Liver (tissue), 9 donors: ENCODE data around the gene CD84. TPM values are rescaled to one million over a fixed set of nuclear protein-coding genes. Genes with fewer than 3 reads are reported as not detected.

ENCODE experiments used
- DNase-seq: peaks from one replicate; pipeline ENCODE4 v3.0.0-alpha.2; 2017; ENCODE audit warnings: low spot score
- H3K27ac ChIP-seq, 2 donors: one replicate each; pipeline ENCODE4 v1.7.0; 2013; ENCODE audit warnings: inconsistent platforms in 2 of 2, low read length in 2 of 2, control low read depth in 1 of 2, low read depth in 1 of 2, mild to moderate bottlenecking in 1 of 2
- H3K27me3 ChIP-seq, 4 donors: one replicate each; pipeline versions ENCODE4 v1.6.1 to v1.7.0; 2013; ENCODE audit warnings: low read length in 3 of 4, inconsistent platforms in 1 of 4, mild to moderate bottlenecking in 1 of 4, moderate library complexity in 1 of 4; ENCODE audit not compliant: control insufficient read depth in 4 of 4, insufficient read depth in 4 of 4
- H3K36me3 ChIP-seq, 4 donors: one replicate each; pipeline versions ENCODE4 v1.6.1 to v1.7.0; 2013; ENCODE audit warnings: low read length in 3 of 4, mild to moderate bottlenecking in 3 of 4, low read depth in 1 of 4, moderate library complexity in 1 of 4; ENCODE audit not compliant: control insufficient read depth in 4 of 4, insufficient read depth in 3 of 4
- H3K4me1 ChIP-seq, 4 donors: one replicate each; pipeline versions ENCODE4 v1.6.1 to v1.7.0; 2013; ENCODE audit warnings: low read length in 3 of 4, mild to moderate bottlenecking in 3 of 4, moderate library complexity in 1 of 4; ENCODE audit not compliant: control insufficient read depth in 4 of 4, insufficient read depth in 4 of 4
- H3K4me3 ChIP-seq, 3 donors: one replicate each; pipeline versions ENCODE4 v1.6.1 to v1.7.0; 2013; ENCODE audit warnings: low read length in 3 of 3, control low read depth in 1 of 3, low read depth in 1 of 3, mild to moderate bottlenecking in 1 of 3
- H3K9ac ChIP-seq, 2 donors: one replicate each; pipeline ENCODE4 v1.7.0; 2013; ENCODE audit warnings: low read length in 2 of 2, mild to moderate bottlenecking in 2 of 2, moderate library complexity in 2 of 2, control low read depth in 1 of 2, low read depth in 1 of 2
- H3K9me3 ChIP-seq, 4 donors: one replicate each; pipeline versions ENCODE4 v1.6.1 to v1.7.0; 2013; ENCODE audit warnings: low read length in 3 of 4; ENCODE audit not compliant: control insufficient read depth in 4 of 4
- EGR1 ChIP-seq, 2 donors: IDR thresholded peaks; 2 replicates each; pipeline ENCODE4 v1.6.1; 2016 to 2018; ENCODE audit warnings: antibody characterized with exemption in 2 of 2, low read depth in 2 of 2
- FOXA1 ChIP-seq: IDR thresholded peaks from 2 replicates; pipeline ENCODE4 v1.6.1; 2016; ENCODE audit warnings: antibody characterized with exemption
- FOXA2 ChIP-seq: IDR thresholded peaks from 2 replicates; pipeline ENCODE4 v1.6.1; 2016; ENCODE audit warnings: antibody characterized with exemption
- GABPA ChIP-seq, 2 donors: IDR thresholded peaks in 1 of 2; conservative IDR thresholded peaks in 1 of 2; 2 replicates each; pipeline ENCODE4 v1.6.1; 2016; ENCODE audit warnings: antibody characterized with exemption in 2 of 2, mild to moderate bottlenecking in 1 of 2, moderate library complexity in 1 of 2
- HNF4A ChIP-seq, 2 donors: conservative IDR thresholded peaks; 2 replicates each; pipeline ENCODE4 v1.6.1; 2016; ENCODE audit warnings: antibody characterized with exemption in 2 of 2, mild to moderate bottlenecking in 2 of 2
- HNF4G ChIP-seq: IDR thresholded peaks from 2 replicates; pipeline ENCODE4 v1.6.1; 2016; ENCODE audit warnings: antibody characterized with exemption
- JUND ChIP-seq, 2 donors: IDR thresholded peaks; 2 replicates each; pipeline ENCODE4 v1.6.1; 2016; ENCODE audit warnings: antibody characterized with exemption in 2 of 2
- NR2F2 ChIP-seq: IDR thresholded peaks from 2 replicates; pipeline ENCODE4 v1.6.1; 2016; ENCODE audit warnings: antibody characterized with exemption
- RAD21 ChIP-seq, 2 donors: IDR thresholded peaks; 2 replicates each; pipeline ENCODE4 v1.6.1; 2016; ENCODE audit warnings: antibody characterized with exemption in 2 of 2, mild to moderate bottlenecking in 2 of 2
- RXRA ChIP-seq, 2 donors: IDR thresholded peaks; 2 replicates each; pipeline ENCODE4 v1.6.1; 2017 to 2018; ENCODE audit warnings: antibody characterized with exemption in 2 of 2, mild to moderate bottlenecking in 1 of 2
- SP1 ChIP-seq: IDR thresholded peaks from 2 replicates; pipeline ENCODE4 v1.6.1; 2018; ENCODE audit warnings: antibody characterized with exemption, mild to moderate bottlenecking
- TAF1 ChIP-seq: conservative IDR thresholded peaks from 2 replicates; pipeline ENCODE4 v1.6.1; 2016; ENCODE audit warnings: antibody characterized with exemption, mild to moderate bottlenecking
- YY1 ChIP-seq: IDR thresholded peaks from 2 replicates; pipeline ENCODE4 v1.6.1; 2016; ENCODE audit warnings: antibody characterized with exemption, mild to moderate bottlenecking
- WGBS: extraction: QIAGEN DNeasy Blood & Tissue Kit; methylation state at CpG from one replicate; pipeline ENCODE4 v1.1.7; 2013; 5-methylcytosine and 5-hydroxymethylcytosine counted together
- polyA plus RNA-seq, 2 donors: library from polyadenylated mRNA; stranded (reverse) in 1 of 2; unstranded in 1 of 2; fragments of 200-250 nt in 1 of 2; fragments of >200 nt in 1 of 2; fragmentation: Nextera tagmentation in 1 of 2; extraction: Ambion mirVana in 1 of 2; gene quantifications; one replicate each; pipeline versions ENCODE4 v1.2.1 to v1.2.3, GENCODE V29; 2013 to 2015
- total RNA-seq, 2 donors: library from RNA; depleted of rRNA; stranded (reverse); fragments of >200 nt; gene quantifications; one replicate each; pipeline ENCODE4 v1.2.3, GENCODE V29; 2014
- TF ChIP-seq, protein P1 (sequence below): IDR thresholded peaks from 2 replicates; pipeline ENCODE4 v1.6.1; 2016; ENCODE audit warnings: antibody characterized with exemption
- TF ChIP-seq, protein P2 (sequence below): fragments of 150-350 bp; IDR thresholded peaks from 2 replicates; pipeline ENCODE4 v1.5.1; 2017; ENCODE audit warnings: improper control_type of control experiment, low read depth, low read length; ENCODE audit not compliant: missing input control
- TF ChIP-seq, protein P3 (sequence below): IDR thresholded peaks from 2 replicates; pipeline ENCODE4 v1.6.1; 2016; ENCODE audit warnings: antibody characterized with exemption, mild to moderate bottlenecking
- TF ChIP-seq, protein P4 (sequence below): IDR thresholded peaks from 2 replicates; pipeline ENCODE4 v1.6.1; 2016; ENCODE audit warnings: antibody characterized with exemption
- TF ChIP-seq, protein P5 (sequence below): IDR thresholded peaks from 2 replicates; pipeline ENCODE4 v1.6.1; 2016; ENCODE audit warnings: antibody characterized with exemption
- donor health status: healthy.
- donor health status: healthy.
- donor health status: healthy.
- donor health status: healthy.
- donor health status: healthy.

Gene CD84
- total and polyA plus RNA-seq, 4 donors, result 2.1 to 8.8 (median 4.4) TPM

DNA sequence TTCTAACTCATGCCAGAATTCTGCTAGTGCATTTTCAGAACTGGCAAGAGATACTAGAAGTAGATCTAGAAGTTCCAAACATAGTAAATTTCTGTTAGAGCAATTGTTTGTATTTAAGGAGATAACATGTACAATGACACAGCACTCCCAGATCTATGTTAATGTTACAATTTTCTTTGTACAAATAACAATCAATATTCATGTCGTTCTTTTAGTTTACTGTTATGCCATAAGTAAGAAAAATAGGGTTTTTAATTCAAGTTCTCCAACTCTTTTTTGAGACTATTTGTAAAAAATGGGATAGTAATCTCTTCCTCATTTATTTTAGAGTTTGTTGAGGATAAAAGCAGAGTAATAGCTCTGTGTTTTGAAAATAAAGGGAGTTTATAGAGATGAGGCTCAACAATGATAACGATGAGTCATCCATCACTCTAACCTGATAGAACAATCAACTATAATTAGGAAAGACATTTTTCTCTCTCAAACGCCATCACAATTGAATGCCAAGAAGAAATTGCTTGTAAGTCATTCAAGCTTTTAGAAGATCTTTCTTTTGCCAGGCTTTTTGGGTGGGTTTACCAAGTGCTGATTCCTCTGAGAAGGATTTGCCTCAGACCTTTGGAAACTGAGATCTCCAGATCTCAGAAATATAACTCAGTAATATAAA, 638 bp downstream of the CD84 start:
- Histone ChIP-seq H3K4me1 (no peaks in the 10 kb centered on the region), H3K4me3 (peak overlapping the region in 2 of 3 donors; percentile 4 to 6), H3K9ac (peak overlapping the region; percentile 7 to 70), H3K9me3 (peaks cover 0 to 5% (median 0%) of the 10 kb centered on the region in 4 donors), H3K27ac (peak overlapping the region; percentile 16 to 31), H3K36me3 (no peaks in the 10 kb centered on the region), H3K27me3 (no peaks in the 10 kb centered on the region)
- WGBS, result 39% methylated on average over 3 of the region's 3 CpGs
- TF ChIP-seq, protein P1, sequence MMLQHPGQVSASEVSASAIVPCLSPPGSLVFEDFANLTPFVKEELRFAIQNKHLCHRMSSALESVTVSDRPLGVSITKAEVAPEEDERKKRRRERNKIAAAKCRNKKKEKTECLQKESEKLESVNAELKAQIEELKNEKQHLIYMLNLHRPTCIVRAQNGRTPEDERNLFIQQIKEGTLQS, result no peak
- TF ChIP-seq NR2F2, result no peak
- TF ChIP-seq HNF4A (conservative IDR thresholded peaks at IDR 0.05), result no peak
- no peak for TF ChIP-seq FOXA1
- TF ChIP-seq, protein P2, sequence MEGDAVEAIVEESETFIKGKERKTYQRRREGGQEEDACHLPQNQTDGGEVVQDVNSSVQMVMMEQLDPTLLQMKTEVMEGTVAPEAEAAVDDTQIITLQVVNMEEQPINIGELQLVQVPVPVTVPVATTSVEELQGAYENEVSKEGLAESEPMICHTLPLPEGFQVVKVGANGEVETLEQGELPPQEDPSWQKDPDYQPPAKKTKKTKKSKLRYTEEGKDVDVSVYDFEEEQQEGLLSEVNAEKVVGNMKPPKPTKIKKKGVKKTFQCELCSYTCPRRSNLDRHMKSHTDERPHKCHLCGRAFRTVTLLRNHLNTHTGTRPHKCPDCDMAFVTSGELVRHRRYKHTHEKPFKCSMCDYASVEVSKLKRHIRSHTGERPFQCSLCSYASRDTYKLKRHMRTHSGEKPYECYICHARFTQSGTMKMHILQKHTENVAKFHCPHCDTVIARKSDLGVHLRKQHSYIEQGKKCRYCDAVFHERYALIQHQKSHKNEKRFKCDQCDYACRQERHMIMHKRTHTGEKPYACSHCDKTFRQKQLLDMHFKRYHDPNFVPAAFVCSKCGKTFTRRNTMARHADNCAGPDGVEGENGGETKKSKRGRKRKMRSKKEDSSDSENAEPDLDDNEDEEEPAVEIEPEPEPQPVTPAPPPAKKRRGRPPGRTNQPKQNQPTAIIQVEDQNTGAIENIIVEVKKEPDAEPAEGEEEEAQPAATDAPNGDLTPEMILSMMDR, result no peak
- no peak for TF ChIP-seq JUND (IDR thresholded peaks at IDR 0.05)
- TF ChIP-seq EGR1 (IDR thresholded peaks at IDR 0.05; ENCODE audit: low read depth in 2 of 2), result no peak
- no peak for TF ChIP-seq RAD21 (IDR thresholded peaks at IDR 0.05)
- no peak for TF ChIP-seq SP1
- DNase-seq, result no peak

DNA sequence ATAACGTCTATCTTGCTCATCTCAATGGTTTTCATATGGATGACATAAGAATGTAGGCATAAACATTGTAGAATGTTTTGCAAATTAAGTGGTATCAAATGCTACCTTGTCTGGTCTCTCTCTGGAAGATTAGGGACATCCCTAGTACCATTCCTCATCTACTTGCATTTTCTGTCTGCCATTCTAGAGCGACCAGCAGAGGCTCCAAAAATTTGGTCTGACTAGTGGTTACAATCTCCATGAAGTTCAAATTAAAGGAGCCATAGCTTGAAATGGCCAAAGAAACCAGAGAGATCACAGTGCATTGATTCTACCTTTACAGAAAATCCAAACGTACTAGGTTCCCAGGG, 1.1 kb downstream of the CD84 start:
- Histone ChIP-seq H3K27ac (no peak overlapping the region), H3K4me3 (peak overlapping the region in 1 of 3 donors; percentile 6), H3K27me3 (no peaks in the 10 kb centered on the region), H3K9ac (no peak overlapping the region), H3K4me1 (no peaks in the 10 kb centered on the region), H3K9me3 (peaks cover 0 to 3% (median 0%) of the 10 kb centered on the region in 4 donors), H3K36me3 (no peaks in the 10 kb centered on the region)
- WGBS, result 70% methylated on average over 3 of the region's 3 CpGs
- no peak for DNase-seq
- TF ChIP-seq YY1 (no peak), HNF4G (no peak), RXRA (IDR thresholded peaks at IDR 0.05) (no peak), GABPA (IDR thresholded peaks at IDR 0.05 in 1 of 2, conservative IDR thresholded peaks at IDR 0.05 in 1 of 2) (no peak), TAF1 (no peak), RAD21 (IDR thresholded peaks at IDR 0.05) (no peak), HNF4A (conservative IDR thresholded peaks at IDR 0.05) (no peak), NR2F2 (no peak), JUND (IDR thresholded peaks at IDR 0.05) (no peak), SP1 (no peak), FOXA2 (no peak), EGR1 (IDR thresholded peaks at IDR 0.05; ENCODE audit: low read depth in 2 of 2) (no peak), FOXA1 (no peak)
- TF ChIP-seq, protein P1, result no peak
- TF ChIP-seq, protein P3, sequence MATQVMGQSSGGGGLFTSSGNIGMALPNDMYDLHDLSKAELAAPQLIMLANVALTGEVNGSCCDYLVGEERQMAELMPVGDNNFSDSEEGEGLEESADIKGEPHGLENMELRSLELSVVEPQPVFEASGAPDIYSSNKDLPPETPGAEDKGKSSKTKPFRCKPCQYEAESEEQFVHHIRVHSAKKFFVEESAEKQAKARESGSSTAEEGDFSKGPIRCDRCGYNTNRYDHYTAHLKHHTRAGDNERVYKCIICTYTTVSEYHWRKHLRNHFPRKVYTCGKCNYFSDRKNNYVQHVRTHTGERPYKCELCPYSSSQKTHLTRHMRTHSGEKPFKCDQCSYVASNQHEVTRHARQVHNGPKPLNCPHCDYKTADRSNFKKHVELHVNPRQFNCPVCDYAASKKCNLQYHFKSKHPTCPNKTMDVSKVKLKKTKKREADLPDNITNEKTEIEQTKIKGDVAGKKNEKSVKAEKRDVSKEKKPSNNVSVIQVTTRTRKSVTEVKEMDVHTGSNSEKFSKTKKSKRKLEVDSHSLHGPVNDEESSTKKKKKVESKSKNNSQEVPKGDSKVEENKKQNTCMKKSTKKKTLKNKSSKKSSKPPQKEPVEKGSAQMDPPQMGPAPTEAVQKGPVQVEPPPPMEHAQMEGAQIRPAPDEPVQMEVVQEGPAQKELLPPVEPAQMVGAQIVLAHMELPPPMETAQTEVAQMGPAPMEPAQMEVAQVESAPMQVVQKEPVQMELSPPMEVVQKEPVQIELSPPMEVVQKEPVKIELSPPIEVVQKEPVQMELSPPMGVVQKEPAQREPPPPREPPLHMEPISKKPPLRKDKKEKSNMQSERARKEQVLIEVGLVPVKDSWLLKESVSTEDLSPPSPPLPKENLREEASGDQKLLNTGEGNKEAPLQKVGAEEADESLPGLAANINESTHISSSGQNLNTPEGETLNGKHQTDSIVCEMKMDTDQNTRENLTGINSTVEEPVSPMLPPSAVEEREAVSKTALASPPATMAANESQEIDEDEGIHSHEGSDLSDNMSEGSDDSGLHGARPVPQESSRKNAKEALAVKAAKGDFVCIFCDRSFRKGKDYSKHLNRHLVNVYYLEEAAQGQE, result no peak
- TF ChIP-seq, protein P2, result no peak
- TF ChIP-seq, protein P4, sequence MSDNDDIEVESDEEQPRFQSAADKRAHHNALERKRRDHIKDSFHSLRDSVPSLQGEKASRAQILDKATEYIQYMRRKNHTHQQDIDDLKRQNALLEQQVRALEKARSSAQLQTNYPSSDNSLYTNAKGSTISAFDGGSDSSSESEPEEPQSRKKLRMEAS, result no peak
- TF ChIP-seq, protein P5, sequence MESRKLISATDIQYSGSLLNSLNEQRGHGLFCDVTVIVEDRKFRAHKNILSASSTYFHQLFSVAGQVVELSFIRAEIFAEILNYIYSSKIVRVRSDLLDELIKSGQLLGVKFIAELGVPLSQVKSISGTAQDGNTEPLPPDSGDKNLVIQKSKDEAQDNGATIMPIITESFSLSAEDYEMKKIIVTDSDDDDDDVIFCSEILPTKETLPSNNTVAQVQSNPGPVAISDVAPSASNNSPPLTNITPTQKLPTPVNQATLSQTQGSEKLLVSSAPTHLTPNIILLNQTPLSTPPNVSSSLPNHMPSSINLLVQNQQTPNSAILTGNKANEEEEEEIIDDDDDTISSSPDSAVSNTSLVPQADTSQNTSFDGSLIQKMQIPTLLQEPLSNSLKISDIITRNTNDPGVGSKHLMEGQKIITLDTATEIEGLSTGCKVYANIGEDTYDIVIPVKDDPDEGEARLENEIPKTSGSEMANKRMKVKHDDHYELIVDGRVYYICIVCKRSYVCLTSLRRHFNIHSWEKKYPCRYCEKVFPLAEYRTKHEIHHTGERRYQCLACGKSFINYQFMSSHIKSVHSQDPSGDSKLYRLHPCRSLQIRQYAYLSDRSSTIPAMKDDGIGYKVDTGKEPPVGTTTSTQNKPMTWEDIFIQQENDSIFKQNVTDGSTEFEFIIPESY, result no peak
